HepG2 (cell line): ENCODE measurements around the gene AS3MT. TPM values are rescaled to one million over a fixed set of nuclear protein-coding genes. Genes with fewer than 3 reads are reported as not detected.

Source experiments
- EZH2 ChIP-seq: conservative IDR thresholded peaks from 2 replicates; pipeline ENCODE4 v1.6.1; 2012; ENCODE audit warnings: mild to moderate bottlenecking, low read depth, low read length, moderate library complexity
- HMG20B ChIP-seq: conservative IDR thresholded peaks from 2 replicates; pipeline ENCODE4 v1.6.1; 2016; ENCODE audit warnings: missing genetic modification reagents, missing compliant biosample characterization
- NR2F6 ChIP-seq, 2 experiments: IDR thresholded peaks; 2 replicates each; pipeline ENCODE4 v1.6.1; 2016; ENCODE audit warnings: antibody characterized with exemption in 1 of 2, mild to moderate bottlenecking in 1 of 2
- SETDB1 ChIP-seq: sonication (generic); formaldehyde crosslinking; IDR thresholded peaks from 2 replicates; pipeline ENCODE4 v1.5.1; 2020; ENCODE audit warnings: missing genetic modification reagents, mild to moderate bottlenecking, borderline replicate concordance
- SOX5 ChIP-seq: IDR thresholded peaks from 2 replicates; pipeline ENCODE4 v1.6.1; 2016; ENCODE audit warnings: borderline replicate concordance
- TBX2 ChIP-seq: sonication (generic); formaldehyde crosslinking; IDR thresholded peaks from 2 replicates; pipeline ENCODE4 v1.5.0; 2020; ENCODE audit warnings: missing genetic modification reagents, mild to moderate bottlenecking, borderline replicate concordance
- U2AF1 ChIP-seq: fragments of 200-400 bp; formaldehyde crosslinking; optimal IDR thresholded peaks from 2 replicates; pipeline ENCODE3; 2017; ENCODE audit warnings: mild to moderate bottlenecking, low read depth, low read length
- ZFP82 ChIP-seq: sonication (generic); formaldehyde crosslinking; IDR thresholded peaks from 2 replicates; pipeline ENCODE4 v1.5.1; 2020; ENCODE audit warnings: mild to moderate bottlenecking, missing genetic modification reagents, borderline replicate concordance
- ZNF607 ChIP-seq: sonication (generic); formaldehyde crosslinking; IDR thresholded peaks from 2 replicates; pipeline ENCODE4 v1.5.1; 2020; ENCODE audit warnings: missing genetic modification reagents, mild to moderate bottlenecking, borderline replicate concordance
- ZNF83 ChIP-seq: sonication (generic); formaldehyde crosslinking; IDR thresholded peaks from 2 replicates; pipeline ENCODE4 v1.4.0; 2020; ENCODE audit warnings: missing genetic modification reagents, mild to moderate bottlenecking, borderline replicate concordance
- polyA plus RNA-seq, 8 experiments: library from polyadenylated mRNA; depleted of rRNA in 3 of 8; stranded (reverse) in 7 of 8; unstranded in 1 of 8; fragments of >200 nt; fragmentation: Illumina TruSeq in 4 of 8; extraction: Trizol in 4 of 8; gene quantifications; 2 replicates each; pipeline versions ENCODE4 v1.2.1 to v1.2.3, GENCODE V29; 2011 to 2016; ENCODE audit warnings: low read depth in 4 of 8, missing spikeins in 1 of 8, mixed read lengths in 1 of 8; ENCODE audit not compliant: insufficient read depth in 1 of 8
- total RNA-seq, 5 experiments: library from RNA; depleted of rRNA; stranded (reverse); fragments of >200 nt; fragmentation: Illumina TruSeq; extraction: Trizol; gene quantifications; 2 replicates each; pipeline ENCODE4 v1.2.3, GENCODE V29; 2016; ENCODE audit warnings: low read depth in 1 of 5
- TF ChIP-seq, protein P1 (sequence below): IDR thresholded peaks from 2 replicates; pipeline ENCODE4 v1.6.1; 2016; ENCODE audit warnings: missing compliant biosample characterization, missing genetic modification reagents, borderline replicate concordance
- TF ChIP-seq, protein P2 (sequence below): sonication (generic); formaldehyde crosslinking; IDR thresholded peaks from 2 replicates; pipeline ENCODE4 v1.5.0; 2020; ENCODE audit warnings: mild to moderate bottlenecking, missing genetic modification reagents, borderline replicate concordance
- TF ChIP-seq, protein P3 (sequence below): sonication (generic); formaldehyde crosslinking; IDR thresholded peaks from 2 replicates; pipeline ENCODE4 v1.4.0; 2020; ENCODE audit warnings: low read depth, missing genetic modification reagents
- TF ChIP-seq, protein P4 (sequence below): sonication (generic); formaldehyde crosslinking; IDR thresholded peaks from 2 replicates; pipeline ENCODE4 v1.9.0; 2022; ENCODE audit warnings: low read depth, missing genetic modification reagents
- TF ChIP-seq, protein P5 (sequence below): IDR thresholded peaks from 2 replicates; pipeline ENCODE4 v1.6.1; 2012; ENCODE audit warnings: inconsistent platforms
- TF ChIP-seq, protein P6 (sequence below): sonication (generic); formaldehyde crosslinking; IDR thresholded peaks from 2 replicates; pipeline ENCODE4 v1.4.0; 2020; ENCODE audit warnings: missing genetic modification reagents

AS3MT gene
- total and polyA plus RNA-seq, 2 of the 13 experiments (the other 11 are each of a cell fraction or from before 2014, with no cell fraction given): 8.7 to 17.4 TPM

DNA sequence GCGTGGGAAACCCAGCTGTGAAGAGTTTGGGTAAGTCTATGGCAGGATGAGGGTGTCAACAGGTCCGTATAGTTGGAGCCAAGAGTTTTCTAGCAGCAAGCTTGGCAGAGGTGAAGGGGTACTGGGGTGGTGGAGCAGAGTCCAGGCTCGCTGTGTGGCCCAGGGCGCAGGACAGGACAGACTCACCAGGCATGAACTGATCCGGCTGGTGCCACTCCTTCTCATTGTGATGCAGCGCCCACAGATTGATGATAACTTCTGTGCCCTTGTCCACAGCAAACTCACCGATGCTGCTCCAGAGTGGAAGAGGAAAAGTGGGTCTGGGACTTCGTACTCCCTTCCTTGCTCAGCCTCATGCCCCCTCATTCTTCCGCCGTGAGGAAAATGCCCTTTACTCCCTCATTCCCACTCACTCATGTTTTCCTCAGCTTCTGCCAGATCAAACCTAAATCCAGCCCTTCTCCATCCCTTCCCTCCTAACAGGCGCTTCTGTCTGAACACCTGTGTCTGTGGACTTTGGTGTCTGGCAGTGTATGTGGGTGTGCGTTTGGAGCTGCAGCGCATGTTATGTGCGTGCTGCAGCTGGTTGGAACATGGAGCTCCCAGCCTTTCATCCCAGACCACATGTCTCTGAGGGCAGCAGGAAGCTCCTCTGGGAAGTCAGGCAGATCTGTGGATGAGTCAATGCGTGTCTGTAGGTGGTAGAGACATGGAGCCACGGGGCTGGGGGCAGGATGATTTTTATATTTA is 37.8 kb upstream of the AS3MT start (continued):
- TF ChIP-seq, protein P1, sequence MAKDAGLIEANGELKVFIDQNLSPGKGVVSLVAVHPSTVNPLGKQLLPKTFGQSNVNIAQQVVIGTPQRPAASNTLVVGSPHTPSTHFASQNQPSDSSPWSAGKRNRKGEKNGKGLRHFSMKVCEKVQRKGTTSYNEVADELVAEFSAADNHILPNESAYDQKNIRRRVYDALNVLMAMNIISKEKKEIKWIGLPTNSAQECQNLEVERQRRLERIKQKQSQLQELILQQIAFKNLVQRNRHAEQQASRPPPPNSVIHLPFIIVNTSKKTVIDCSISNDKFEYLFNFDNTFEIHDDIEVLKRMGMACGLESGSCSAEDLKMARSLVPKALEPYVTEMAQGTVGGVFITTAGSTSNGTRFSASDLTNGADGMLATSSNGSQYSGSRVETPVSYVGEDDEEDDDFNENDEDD (CRISPR knock-in tag): no peak
- no peak for TF ChIP-seq EZH2
- no peak for TF ChIP-seq ZFP82
- TF ChIP-seq, protein P2, sequence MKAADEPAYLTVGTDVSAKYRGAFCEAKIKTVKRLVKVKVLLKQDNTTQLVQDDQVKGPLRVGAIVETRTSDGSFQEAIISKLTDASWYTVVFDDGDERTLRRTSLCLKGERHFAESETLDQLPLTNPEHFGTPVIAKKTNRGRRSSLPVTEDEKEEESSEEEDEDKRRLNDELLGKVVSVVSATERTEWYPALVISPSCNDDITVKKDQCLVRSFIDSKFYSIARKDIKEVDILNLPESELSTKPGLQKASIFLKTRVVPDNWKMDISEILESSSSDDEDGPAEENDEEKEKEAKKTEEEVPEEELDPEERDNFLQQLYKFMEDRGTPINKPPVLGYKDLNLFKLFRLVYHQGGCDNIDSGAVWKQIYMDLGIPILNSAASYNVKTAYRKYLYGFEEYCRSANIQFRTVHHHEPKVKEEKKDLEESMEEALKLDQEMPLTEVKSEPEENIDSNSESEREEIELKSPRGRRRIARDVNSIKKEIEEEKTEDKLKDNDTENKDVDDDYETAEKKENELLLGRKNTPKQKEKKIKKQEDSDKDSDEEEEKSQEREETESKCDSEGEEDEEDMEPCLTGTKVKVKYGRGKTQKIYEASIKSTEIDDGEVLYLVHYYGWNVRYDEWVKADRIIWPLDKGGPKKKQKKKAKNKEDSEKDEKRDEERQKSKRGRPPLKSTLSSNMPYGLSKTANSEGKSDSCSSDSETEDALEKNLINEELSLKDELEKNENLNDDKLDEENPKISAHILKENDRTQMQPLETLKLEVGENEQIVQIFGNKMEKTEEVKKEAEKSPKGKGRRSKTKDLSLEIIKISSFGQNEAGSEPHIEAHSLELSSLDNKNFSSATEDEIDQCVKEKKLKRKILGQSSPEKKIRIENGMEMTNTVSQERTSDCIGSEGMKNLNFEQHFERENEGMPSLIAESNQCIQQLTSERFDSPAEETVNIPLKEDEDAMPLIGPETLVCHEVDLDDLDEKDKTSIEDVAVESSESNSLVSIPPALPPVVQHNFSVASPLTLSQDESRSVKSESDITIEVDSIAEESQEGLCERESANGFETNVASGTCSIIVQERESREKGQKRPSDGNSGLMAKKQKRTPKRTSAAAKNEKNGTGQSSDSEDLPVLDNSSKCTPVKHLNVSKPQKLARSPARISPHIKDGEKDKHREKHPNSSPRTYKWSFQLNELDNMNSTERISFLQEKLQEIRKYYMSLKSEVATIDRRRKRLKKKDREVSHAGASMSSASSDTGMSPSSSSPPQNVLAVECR (CRISPR knock-in tag): peak; percentile 39; the same call in 1 of the 2 replicates
- peak; percentile 19; the same call in 1 of the 2 replicates for TF ChIP-seq SOX5 (CRISPR knock-in tag)
- TF ChIP-seq TBX2 (CRISPR knock-in tag): no peak
- no peak for TF ChIP-seq HMG20B (CRISPR knock-in tag)
- TF ChIP-seq SETDB1 (CRISPR knock-in tag): no peak
- no peak for TF ChIP-seq ZNF83 (CRISPR knock-in tag)
- TF ChIP-seq, protein P3, sequence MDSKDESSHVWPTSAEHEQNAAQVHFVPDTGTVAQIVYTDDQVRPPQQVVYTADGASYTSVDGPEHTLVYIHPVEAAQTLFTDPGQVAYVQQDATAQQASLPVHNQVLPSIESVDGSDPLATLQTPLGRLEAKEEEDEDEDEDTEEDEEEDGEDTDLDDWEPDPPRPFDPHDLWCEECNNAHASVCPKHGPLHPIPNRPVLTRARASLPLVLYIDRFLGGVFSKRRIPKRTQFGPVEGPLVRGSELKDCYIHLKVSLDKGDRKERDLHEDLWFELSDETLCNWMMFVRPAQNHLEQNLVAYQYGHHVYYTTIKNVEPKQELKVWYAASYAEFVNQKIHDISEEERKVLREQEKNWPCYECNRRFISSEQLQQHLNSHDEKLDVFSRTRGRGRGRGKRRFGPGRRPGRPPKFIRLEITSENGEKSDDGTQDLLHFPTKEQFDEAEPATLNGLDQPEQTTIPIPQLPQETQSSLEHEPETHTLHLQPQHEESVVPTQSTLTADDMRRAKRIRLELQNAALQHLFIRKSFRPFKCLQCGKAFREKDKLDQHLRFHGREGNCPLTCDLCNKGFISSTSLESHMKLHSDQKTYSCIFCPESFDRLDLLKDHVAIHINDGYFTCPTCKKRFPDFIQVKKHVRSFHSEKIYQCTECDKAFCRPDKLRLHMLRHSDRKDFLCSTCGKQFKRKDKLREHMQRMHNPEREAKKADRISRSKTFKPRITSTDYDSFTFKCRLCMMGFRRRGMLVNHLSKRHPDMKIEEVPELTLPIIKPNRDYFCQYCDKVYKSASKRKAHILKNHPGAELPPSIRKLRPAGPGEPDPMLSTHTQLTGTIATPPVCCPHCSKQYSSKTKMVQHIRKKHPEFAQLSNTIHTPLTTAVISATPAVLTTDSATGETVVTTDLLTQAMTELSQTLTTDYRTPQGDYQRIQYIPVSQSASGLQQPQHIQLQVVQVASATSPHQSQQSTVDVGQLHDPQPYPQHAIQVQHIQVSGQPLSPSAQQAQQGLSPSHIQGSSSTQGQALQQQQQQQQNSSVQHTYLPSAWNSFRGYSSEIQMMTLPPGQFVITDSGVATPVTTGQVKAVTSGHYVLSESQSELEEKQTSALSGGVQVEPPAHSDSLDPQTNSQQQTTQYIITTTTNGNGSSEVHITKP (CRISPR knock-in tag): no peak
- TF ChIP-seq ZNF607 (CRISPR knock-in tag): 0 out of 2 replicates have a peak, but pooled peaks have one; percentile 40
- TF ChIP-seq U2AF1: no peak
- TF ChIP-seq, protein P4, sequence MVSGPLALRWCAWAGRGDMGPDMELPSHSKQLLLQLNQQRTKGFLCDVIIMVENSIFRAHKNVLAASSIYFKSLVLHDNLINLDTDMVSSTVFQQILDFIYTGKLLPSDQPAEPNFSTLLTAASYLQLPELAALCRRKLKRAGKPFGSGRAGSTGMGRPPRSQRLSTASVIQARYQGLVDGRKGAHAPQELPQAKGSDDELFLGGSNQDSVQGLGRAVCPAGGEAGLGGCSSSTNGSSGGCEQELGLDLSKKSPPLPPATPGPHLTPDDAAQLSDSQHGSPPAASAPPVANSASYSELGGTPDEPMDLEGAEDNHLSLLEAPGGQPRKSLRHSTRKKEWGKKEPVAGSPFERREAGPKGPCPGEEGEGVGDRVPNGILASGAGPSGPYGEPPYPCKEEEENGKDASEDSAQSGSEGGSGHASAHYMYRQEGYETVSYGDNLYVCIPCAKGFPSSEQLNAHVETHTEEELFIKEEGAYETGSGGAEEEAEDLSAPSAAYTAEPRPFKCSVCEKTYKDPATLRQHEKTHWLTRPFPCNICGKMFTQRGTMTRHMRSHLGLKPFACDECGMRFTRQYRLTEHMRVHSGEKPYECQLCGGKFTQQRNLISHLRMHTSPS (CRISPR knock-in tag): 0 out of 2 replicates have a peak, but pooled peaks have one; percentile 7
- TF ChIP-seq, protein P5, sequence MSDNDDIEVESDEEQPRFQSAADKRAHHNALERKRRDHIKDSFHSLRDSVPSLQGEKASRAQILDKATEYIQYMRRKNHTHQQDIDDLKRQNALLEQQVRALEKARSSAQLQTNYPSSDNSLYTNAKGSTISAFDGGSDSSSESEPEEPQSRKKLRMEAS: peak; percentile 80; the same call in 1 of the 2 replicates
- TF ChIP-seq NR2F6 (IDR thresholded peaks at IDR 0.05): no peak
- no peak for TF ChIP-seq NR2F6 (CRISPR knock-in tag; IDR thresholded peaks at IDR 0.05)
- TF ChIP-seq, protein P6, sequence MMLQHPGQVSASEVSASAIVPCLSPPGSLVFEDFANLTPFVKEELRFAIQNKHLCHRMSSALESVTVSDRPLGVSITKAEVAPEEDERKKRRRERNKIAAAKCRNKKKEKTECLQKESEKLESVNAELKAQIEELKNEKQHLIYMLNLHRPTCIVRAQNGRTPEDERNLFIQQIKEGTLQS (CRISPR knock-in tag): no peak
